Measurements from ENCODE around the gene BLVRB.

- TF ChIP-seq POLR2AphosphoS5 (IDR thresholded peaks at IDR 0.05; ENCODE audit: low read depth) (no peak), CTCF (conservative IDR thresholded peaks at IDR 0.05; ENCODE audit: low read depth in 2 of 2) (no peak), ETS1 (IDR thresholded peaks at IDR 0.05) (no peak), NANOG (IDR thresholded peaks at IDR 0.05; ENCODE audit: borderline replicate concordance) (no peak), CREB1 (CRISPR knock-in tag; IDR thresholded peaks at IDR 0.05; ENCODE audit: low read depth) (no peak), EZH2 (IDR thresholded peaks at IDR 0.05; ENCODE audit: low read depth, unreplicated experiment) (no peak), EZH2phosphoT487 (IDR thresholded peaks at IDR 0.05; ENCODE audit: unreplicated experiment) (no peak), JUNB (IDR thresholded peaks at IDR 0.05; ENCODE audit: unreplicated experiment) (no peak), ZNF331 (CRISPR knock-in tag; IDR thresholded peaks at IDR 0.05; ENCODE audit: low read depth) (no peak), STAT1 (IDR thresholded peaks at IDR 0.05; ENCODE audit: unreplicated experiment) (no peak), ZNF114 (CRISPR knock-in tag; IDR thresholded peaks at IDR 0.05) (no peak)
- TF ChIP-seq, protein P1, sequence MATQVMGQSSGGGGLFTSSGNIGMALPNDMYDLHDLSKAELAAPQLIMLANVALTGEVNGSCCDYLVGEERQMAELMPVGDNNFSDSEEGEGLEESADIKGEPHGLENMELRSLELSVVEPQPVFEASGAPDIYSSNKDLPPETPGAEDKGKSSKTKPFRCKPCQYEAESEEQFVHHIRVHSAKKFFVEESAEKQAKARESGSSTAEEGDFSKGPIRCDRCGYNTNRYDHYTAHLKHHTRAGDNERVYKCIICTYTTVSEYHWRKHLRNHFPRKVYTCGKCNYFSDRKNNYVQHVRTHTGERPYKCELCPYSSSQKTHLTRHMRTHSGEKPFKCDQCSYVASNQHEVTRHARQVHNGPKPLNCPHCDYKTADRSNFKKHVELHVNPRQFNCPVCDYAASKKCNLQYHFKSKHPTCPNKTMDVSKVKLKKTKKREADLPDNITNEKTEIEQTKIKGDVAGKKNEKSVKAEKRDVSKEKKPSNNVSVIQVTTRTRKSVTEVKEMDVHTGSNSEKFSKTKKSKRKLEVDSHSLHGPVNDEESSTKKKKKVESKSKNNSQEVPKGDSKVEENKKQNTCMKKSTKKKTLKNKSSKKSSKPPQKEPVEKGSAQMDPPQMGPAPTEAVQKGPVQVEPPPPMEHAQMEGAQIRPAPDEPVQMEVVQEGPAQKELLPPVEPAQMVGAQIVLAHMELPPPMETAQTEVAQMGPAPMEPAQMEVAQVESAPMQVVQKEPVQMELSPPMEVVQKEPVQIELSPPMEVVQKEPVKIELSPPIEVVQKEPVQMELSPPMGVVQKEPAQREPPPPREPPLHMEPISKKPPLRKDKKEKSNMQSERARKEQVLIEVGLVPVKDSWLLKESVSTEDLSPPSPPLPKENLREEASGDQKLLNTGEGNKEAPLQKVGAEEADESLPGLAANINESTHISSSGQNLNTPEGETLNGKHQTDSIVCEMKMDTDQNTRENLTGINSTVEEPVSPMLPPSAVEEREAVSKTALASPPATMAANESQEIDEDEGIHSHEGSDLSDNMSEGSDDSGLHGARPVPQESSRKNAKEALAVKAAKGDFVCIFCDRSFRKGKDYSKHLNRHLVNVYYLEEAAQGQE (IDR thresholded peaks at IDR 0.05; ENCODE audit: unreplicated experiment) = no peak
Measured at GRCh38 chr19:40486017-40486416, 20.5 kb upstream of the BLVRB start.
